Measurements from ENCODE around the gene KIAA1217.

Gene KIAA1217

GRCh38 chr10:24261627-24262026 is 52.7 kb downstream of the KIAA1217 start:
- no peak for DNase-seq (ENCODE audit: low spot score)
- no peak for TF ChIP-seq CTCF (IDR thresholded peaks at IDR 0.05)
- Histone ChIP-seq H3K4me3 (no peak overlapping the region), H3K27ac (peak overlapping the region; percentile 60 to 78)

DNA sequence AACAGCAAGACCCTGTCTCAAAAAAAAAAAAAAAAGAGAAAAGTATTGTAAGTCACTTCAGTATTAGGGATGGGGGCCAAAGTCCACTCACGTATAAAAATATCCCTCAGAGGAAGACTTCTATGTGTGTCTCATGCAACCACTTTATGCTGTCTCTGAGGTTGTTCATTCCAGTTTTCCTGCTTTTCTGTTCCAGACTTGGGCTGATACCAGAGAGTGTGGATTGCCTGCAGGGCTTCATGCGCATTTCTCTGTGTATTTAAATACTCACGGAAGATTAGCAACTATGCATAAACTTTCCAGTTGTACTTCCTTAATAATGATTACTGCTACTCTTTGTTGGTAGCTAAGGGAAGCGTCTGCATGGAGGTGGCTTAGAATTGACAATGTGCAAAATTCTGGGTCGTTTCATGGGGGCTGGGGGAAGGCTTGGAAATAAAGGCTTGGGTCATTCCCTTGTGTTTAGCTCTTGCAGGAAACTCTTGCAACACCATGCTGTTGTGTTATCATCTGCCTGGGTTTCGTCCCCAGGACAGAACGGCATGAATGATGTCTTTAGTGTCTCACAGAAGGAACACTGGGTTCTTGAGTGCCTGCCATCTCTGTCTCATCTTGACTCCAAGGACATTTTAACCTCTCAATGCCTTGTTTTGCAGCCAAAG is 54.1 kb downstream of the KIAA1217 start:
- Histone ChIP-seq H3K27ac (peak overlapping the region in 1 of 2 donors; percentile 60), H3K4me3 (no peak overlapping the region)
- TF ChIP-seq CTCF (IDR thresholded peaks at IDR 0.05), result no peak
- no peak for DNase-seq (ENCODE audit: low spot score)

GRCh38 chr10:24269476-24269875 is 60.5 kb downstream of the KIAA1217 start:
- DNase-seq (ENCODE audit: low spot score), result no peak
- Histone ChIP-seq H3K4me3 (no peak overlapping the region), H3K27ac (no peak overlapping the region)
- no peak for TF ChIP-seq CTCF (IDR thresholded peaks at IDR 0.05)

DNA sequence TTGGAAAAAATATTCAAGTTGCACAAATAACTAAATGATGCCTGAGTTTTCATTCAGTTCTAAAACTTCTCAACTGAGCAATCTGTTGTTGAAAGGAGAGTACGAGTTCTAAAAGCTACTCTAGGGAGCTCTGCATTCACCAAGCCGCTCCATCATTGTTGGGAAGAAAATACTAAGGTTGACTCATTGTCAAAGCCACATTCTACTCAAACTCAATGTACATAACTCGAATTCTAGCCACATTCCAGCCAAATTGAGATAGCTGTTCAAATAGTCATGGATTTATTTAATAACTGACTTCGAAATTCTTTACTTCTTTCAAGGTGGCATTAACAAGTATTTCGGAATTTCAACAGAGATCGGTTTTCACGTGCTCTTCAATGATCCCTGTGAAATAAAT is 63.4 kb downstream of the KIAA1217 start:
- no peak overlapping the region for H3K27ac ChIP-seq
- no peak for DNase-seq (ENCODE audit: low spot score)
- no peak for TF ChIP-seq CTCF (IDR thresholded peaks at IDR 0.05)
- H3K4me3 ChIP-seq, result no peak overlapping the region

- no peak overlapping the region for H3K4me3 ChIP-seq
- DNase-seq (ENCODE audit: low spot score), result no peak
- TF ChIP-seq CTCF (IDR thresholded peaks at IDR 0.05), result no peak
- H3K27ac ChIP-seq, result peak overlapping the region in 1 of 2 donors; percentile 66
These were observed 68.3 kb downstream of the KIAA1217 start for GRCh38 chr10:24277277-24277676.

GRCh38 chr10:24277771-24278170 is 68.8 kb downstream of the KIAA1217 start:
- TF ChIP-seq CTCF (IDR thresholded peaks at IDR 0.05), result no peak
- H3K4me3 ChIP-seq, result no peak overlapping the region
- DNase-seq (ENCODE audit: low spot score), result no peak
- peak overlapping the region; percentile 59 to 66 for H3K27ac ChIP-seq

DNA sequence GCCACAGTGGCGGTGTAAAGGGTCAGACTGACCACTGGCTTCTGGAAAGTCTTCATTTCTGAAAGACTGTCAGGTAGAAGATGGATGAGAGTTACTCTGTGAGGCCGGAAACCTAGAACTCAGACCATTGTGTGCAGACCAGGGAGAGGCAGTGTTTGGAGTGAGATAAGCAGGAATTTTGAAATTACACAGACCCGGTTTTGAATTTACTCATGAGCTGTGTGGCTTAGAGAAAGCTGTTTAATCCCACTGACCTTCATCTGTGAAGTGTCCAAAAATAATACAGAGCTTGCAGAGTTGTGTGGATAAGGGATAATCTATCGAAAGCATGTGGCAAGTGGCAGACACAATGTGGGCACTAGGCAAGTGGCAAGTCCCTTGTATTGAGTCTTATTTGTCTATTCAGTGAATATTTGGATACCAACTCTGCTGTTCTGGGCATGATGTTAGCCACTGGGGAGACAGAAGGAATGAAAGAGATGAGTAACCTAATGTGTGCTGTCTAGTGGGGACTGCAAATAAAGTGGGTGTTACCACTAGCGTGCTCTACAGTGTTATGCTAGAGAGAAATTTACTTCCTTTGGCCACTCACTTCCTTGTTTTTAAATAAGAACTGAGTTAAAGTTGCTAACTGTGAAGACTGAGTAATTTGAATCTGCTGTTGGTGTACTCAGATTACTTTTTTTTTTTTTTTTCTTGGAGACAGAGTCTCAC is 69.4 kb downstream of the KIAA1217 start:
- Histone ChIP-seq H3K27ac (peak overlapping the region; percentile 59 to 66), H3K4me3 (no peak overlapping the region)
- no peak for TF ChIP-seq CTCF (IDR thresholded peaks at IDR 0.05)
- no peak for DNase-seq (ENCODE audit: low spot score)
